Measurements from ENCODE around the gene RXRA.

RXRA gene

DNA sequence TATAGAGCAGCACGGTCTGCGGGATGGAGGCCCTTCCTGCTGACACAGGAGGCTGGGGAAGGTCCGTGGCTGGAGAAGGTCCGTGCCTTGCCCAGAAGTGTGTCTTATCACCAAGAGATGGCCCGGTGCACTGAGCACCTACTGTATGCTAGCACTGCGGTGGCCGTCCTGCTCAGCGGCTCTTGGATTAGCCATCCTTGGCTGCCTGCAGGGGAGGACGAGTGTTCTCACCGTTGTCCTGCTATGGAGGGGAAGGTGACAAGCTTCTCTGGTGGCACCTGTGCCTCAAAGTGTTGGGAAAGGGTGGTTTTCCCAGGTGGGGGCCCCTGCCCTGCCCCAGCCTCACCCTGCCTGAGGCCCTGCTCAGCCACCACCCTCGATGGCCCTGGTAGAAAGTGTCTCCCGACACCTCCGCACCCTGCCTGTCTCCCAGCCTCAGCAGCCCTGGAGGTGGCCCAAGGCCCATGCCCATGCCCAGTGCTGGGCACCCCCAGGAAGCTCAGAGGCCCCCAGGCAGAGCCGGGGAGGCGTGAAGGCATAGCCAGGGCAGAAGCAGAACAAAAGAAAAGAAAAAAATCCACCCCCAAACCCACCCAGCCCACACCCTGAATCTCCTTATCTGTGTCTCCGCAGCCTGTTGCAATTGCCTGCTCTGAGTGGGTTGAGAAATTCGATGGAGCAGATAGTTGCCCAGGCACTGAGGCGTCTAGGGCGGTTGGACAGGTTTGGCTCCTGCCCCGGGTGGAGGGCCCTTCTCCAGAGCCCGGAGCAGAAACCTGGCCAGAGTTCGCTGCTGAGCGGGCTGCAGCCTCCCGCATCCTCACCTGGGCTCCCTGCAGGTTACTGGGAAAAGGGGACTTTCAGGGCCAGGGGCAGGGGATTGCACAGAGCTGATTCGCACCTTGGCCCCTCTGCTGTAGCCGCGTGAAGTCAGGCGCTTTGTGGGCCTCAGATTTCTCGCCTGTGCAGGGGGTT lies 30.5 kb downstream of the RXRA start:
- no peak for DNase-seq

DNA sequence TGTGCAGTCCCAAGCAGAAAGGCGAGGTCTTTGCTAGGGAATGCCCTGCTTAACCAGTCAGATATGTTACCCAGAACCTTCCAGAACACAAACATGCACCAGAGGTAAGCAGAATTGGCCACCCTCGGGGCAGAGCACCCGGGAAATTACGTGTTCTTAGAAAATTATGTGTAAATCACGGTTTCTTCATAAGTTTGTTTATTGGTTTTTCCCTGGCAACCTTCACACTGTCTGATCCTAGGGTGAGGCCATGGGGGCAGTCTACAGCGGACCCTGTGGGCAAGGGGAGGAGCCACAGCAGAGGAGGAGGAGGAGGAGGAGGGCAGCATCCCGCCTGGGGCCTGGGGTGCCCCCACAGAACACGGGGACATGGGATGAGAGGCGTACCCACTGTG lies 31.4 kb downstream of the RXRA start:
- no peak for DNase-seq

DNA sequence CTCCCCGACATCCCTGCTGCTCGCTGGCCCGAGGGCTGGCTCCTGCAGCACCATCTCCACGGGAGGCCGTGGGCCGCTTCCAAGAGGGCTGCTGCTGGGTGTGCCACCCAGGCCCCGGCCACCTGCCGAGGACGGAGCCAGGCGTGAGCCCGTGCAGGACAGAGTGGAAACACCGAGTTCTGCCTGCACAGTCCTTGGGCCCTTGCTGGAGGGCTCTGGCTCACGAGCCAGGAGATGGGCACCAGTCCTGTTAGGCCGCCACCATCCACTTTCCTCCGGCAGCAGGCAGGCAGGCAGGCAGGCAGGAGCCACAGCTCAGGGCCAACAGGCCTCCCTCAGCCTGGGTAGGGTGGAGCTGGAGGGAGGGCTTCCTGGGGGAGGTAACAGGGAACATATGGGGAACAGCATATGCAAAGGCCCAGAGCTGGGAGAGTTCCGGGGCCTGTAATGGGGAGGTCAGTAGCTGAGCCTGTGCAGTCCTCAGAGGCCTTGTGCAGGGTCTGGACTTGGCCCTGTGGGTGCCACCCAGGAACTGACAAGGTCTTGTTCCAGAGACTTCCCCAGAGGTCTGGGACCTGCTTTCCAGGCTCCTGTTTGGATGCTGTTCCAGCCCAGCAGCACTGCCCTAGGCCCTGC lies 31.9 kb downstream of the RXRA start:
- DNase-seq = no peak

DNA sequence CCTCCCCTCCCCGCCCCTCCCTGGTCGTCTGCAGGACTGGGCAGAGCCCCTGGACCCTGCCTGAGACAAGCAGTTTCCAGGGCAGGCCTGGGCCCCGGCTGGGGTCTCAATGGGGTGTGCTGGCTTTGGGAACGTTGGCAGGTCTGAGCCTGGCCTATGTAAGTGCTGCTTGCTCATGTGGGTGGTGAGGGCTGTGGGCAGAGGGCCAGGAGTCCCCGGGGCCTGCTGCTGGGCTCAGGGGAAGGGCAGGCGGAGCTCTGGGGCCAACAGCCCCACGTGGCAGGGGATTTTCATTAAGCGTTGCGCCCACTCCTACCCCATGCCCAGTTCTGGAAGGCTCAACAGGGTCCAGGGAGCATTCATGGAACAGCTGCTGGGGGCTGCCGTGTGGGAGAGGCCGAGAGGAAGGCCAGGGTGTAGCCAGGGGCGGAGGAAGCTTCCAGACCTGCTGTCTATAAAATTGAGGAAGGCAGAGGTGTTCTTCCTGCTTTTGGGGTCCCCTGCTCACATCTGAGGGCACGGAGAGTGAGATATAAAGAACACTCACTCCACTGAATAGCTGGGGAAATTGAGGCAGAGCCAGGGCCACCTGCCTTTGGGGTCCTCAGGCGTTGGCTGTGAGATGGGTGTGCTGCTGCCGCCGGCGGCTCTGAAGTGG lies 32.5 kb downstream of the RXRA start:
- DNase-seq = no peak

DNA sequence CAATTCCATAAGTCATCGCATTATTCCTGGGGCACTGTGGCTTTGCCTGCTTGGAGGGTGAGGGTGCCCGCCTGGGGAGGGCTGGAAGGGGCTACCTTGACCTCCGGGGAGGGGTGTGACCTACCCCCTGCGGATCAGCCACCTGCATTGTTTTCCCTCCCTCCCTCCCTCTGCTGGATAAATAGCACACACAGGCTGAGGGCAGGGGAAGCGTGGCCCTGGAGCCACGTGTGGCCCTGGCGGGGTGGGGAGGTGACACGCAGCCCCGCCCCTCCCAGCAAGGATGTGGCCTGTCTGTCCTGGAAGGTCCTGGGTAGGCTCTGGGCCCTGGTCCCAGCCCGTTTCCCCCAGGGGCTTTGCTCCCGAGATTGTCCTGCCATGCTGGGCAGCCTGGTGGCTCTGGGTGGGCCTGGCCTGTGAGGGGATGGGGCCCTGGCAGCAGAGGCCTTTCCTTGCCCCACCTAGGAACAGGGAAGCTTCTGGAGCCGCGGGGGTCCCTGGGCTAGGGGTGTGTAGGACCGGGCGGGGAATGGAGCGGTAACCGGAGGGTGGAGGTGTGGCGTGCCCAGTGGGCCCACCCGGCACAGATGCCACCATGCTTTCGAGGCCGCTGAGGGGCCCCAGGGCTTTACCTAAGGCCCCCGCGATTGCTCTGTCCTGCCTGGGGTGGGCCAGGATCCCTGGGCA lies 33.4 kb downstream of the RXRA start:
- no peak for DNase-seq

DNA sequence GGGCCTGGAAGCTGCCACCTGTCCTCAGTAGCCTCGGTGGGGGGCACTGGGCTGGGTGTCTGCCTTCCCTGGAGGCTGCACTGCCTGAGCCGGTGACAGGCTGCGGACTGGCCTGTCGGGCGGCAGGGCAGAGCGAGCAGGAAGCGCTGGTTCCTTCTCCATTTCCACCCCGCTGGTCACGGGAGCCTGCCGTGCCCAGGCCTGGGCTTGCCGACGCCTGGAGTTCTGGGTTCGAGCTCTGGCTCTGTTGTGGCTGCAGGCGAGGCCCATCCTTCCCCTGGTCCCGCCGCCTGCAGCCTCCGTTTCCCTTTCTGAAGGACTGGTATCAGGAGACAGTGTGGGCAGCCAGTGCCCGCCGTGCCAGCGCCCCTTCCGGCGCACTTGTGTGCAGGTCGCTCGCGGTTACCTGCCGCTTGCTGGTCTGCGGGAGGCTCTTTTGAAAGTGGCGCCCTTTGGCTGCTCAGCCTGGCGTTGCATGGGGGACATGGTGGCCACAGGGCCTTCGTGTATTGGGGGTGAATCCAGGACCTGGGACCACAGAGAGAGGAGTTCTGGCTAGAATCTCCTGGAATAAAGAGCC lies 34.0 kb downstream of the RXRA start:
- no peak for DNase-seq

DNA sequence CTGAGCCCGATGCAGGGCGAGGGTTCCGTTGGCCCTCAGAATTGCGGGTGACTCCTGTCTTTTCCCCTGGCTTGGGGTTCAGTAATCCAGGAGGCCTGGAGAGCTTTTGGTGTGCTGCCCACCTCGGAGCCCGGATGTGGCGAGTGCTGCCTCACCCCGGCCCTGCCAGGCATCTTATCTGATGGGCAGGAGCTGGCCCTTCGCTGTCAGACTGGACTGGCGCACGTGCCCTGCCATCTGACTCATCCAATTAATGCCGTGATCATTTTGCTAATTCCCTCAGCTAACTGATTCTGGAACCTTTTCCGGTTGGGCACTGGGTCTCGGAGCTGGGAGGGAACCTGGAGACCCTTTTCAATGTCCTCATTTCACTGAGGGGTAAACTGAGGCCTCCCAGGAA lies 34.6 kb downstream of the RXRA start:
- no peak for DNase-seq

DNA sequence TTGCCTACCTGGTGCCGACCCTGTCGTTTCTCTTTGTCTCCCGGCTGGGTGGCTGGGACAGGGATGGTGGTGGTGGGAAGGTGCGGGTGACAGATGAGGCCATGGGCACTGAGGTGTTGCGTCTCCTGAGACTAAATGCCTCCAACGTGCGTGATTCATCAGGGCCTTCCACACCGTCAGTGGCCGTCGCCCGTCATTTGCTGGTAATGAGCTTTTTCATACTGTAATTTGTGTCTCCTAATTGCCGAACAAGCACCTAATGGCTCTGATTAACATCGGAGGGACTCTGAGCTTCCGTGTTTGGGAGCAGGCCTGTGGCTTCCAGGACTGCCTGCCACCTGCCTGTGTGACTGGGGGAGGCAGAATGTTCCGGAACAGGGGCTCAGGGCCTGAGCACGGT lies 35.2 kb downstream of the RXRA start:
- no peak for DNase-seq

DNA sequence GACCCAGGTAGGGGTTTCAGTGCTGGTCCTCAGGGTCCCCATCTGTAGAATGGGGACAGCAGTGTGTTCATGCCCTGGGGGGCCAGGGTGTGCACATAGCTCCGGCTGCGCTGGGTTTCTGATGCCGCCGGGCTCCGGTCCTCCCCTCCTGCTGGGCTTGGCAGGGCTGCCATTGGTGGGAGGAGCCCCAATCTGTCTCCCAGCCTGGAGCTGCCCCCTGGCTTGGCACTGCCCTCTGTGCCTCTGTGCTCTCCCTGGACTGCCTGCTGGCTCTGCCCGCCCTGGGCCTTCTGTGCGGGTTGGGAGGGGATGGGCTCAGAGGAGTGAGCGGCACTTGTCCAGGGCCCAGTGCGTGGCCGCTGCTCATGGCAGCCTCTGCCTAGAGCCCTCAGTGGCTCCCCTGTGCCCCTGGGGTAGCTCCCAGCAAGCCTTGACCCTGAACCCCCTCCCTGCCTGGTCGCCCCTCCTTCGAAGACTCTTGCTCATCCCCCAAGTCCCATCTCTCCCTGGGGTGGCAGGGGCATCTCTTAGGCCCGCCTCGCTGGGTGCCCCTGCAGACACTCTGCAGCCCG lies 35.7 kb downstream of the RXRA start:
- no peak for DNase-seq

DNA sequence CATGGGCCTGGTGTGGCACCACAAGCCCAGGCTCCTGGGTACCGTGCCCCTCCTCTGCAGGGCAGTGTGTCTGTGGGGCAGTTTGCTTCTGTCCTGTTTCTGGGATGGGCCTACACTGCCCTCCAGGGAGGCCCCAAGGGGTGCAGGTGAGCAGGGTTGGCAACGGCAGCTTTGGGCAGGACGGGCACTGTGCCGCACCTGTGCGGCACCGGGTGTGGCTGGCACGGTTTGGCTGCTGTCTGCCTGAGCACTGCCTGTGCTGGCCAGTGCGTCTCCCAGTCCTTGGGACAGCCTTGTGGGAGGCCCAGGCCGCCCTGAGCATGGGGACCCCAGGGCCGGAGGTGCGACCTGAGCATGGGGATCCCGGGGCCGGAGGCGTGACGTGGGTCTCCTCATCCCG lies 37.2 kb downstream of the RXRA start:
- no peak for DNase-seq

DNA sequence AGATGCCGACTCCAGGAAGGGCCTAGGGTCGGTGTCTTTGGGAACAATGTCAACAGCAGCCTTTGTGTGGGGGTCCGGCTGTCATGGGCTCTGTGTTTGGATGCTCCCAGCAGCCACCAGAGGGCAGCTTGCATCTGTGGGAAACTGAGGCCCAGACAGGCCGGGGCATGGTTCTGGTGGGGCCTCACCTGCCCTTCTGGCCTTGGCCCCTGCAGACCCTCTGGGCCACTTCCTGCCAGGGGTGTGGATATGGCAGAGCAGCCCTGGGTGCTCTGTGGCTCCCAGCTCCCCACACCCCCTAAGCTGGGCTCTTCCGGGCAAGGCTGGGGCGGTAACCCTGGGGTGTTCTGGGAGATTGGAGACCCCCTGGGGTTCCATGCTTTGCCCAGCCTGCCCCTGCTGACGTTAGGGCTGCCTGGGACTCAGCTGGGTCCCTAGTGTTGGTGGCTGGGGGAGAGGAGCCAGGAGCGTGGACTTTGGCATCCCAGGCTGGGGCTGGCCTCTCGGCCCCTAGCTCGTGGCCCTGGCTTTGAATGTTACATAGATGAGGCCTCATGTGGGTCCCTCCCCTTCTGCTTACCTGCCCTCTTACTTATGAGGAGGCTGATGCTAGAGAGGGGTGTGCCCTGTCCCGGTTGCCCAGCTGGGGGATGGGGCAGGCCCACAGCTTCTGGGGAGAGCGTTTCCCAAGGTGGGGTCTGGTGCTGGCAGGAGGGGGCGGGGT lies 38.3 kb downstream of the RXRA start:
- DNase-seq = peak; percentile 8

DNA sequence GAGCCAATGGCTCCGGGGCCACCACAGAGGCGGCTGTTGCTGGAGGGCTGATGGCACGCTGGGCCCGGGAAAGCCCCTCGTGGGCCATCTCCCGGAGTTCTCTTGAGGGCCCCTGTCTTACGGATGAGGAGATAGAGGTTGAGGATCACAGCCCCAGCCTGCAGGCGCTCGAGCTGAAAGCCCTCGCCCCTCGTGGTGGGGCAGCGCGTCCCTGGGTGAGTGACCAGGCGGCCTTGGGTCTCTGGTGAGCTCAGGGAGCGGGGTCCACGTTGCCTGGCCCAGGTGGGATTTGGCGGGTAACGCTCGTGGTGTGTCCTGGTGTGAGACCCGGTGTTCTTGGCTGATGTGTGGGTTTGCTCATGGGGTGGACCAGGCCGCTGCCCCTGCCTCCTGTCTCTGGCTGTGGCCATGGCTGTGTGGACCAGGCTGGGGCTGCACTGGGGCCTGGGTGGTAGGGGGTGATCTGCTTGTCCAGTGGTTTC lies 38.9 kb downstream of the RXRA start:
- no peak for DNase-seq

DNA sequence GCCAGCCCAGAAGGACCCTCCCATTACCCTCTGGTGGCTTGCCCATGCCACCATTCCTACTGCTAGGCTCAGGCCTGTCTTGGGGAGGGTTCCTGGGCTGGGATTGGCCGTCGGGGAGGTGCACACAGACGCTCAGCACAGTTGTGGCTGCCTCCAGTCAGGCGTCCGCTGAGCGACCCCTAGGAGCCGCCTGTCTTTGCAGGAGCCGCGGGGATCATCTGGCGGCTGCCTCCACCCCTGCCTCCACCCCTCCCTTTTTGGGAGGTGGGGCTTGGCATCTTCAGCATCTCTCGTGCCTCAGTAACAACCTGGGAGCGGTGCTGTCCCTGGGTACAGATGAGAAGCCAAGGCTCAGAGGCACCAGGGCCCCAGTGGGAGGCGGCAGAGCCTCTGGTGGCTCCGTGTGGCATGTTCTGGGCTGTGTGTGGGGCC lies 39.6 kb downstream of the RXRA start:
- no peak for DNase-seq

DNA sequence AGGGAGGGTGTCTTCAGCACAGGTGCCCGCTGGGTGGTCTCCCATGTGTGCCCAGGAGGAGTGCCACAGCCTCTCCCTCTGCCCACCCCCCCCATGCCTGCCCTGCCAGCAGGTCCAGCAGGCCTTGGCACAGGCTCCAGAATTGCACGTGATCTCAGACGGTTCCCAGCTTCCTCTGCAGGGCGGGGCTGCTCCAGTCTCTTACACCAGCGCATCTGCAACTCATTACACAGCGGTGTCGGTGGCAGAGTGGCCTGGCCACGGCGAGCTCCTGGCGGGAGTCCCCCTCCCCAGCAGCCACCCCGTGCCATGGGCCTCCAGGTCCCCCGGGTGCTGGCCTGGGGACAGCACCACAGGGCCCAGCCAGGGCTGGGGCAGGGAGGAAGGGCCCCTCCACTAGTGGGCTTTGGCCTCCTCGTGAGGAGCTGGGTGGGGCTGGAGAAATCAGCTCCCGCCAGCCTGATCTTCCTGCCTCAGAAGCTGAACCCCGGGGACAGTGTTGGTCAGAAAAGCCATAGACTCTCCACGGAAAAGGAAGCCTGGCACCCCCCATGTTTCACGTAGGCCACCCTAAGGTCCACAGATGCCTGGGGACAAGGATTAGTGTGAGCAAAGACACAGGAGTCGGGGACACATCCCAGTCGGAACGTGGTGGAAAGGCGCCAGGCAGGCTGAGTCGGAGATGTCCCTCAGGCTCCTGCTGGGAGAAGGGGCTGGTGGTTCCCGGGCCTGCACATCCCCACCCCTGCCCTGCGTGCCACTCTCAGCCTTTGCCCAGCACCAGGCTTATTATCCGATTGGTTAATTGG lies 40.2 kb downstream of the RXRA start:
- no peak for DNase-seq

DNA sequence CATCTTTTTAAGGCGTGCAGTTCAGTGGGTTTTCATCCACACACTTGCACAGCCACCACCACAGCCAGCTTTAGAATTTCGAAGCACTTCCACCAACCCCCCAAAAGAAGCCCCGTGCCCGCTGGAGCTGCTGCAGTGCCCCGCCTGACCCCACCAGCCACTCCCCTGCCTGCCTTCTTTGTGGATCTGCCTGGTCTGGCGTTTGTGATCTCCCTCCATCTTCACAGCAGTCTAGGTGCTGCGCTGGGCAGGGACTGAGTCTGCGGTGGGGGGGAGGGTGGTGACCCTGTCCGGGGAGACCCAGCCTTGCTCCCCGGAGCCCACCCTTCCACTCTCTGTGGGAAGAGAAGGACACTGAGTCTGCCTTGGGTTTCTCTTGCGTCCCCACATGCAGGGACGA lies 40.8 kb downstream of the RXRA start:
- no peak for DNase-seq

DNA sequence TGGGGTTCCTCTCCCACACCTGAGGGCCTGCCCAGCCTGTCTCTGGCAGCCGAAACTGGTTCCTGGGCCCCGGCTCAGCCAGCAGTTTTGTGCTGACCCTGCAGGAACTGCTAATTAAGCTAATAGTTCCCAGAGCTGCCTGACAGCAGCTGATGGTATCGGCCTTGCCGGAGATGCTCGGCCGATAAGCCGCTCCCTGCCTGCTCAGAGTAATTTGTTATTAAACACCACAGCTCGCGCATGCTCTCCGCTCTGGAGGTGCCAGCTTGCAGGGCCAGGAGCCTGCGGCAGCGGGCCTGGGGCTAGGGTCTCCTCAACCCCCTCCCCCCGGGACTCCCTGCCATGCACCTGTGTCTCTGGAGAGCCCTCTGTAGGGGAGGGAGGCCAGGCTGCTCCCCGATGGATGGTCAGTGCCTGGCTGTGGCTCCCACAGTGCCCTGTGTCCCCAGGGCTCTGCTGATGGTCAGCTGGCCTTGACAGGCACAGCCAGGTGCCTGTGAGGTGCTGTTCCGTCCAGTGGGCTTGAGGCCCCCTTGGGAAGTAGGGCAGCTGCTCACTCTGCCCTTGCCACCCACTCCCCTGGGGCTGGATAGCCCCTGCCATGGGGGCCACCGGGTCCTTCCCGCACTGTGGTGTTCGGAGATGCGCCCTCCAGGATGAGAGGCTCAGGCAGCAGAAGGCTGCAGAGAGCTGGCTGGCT lies 41.7 kb downstream of the RXRA start:
- no peak for DNase-seq

DNA sequence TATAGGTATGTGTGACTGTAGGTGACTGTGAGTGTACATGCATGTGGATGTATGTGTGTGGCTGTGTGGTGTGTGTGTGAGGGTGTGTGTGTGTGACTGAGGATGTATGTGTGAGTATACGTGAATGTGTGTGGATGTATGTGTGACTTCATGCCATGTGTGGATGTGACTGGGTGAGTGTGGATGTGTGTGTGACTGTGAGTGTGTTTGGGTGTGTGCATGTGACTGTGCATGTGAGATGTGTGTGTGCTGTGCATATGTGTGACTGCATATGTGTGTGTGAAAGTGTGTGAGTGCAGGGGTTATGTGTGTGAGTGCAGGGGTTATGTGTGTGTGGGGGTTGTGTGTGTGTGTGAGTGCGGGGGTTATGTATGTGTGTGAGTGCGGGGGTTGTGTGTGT lies 42.3 kb downstream of the RXRA start:
- DNase-seq = no peak

DNA sequence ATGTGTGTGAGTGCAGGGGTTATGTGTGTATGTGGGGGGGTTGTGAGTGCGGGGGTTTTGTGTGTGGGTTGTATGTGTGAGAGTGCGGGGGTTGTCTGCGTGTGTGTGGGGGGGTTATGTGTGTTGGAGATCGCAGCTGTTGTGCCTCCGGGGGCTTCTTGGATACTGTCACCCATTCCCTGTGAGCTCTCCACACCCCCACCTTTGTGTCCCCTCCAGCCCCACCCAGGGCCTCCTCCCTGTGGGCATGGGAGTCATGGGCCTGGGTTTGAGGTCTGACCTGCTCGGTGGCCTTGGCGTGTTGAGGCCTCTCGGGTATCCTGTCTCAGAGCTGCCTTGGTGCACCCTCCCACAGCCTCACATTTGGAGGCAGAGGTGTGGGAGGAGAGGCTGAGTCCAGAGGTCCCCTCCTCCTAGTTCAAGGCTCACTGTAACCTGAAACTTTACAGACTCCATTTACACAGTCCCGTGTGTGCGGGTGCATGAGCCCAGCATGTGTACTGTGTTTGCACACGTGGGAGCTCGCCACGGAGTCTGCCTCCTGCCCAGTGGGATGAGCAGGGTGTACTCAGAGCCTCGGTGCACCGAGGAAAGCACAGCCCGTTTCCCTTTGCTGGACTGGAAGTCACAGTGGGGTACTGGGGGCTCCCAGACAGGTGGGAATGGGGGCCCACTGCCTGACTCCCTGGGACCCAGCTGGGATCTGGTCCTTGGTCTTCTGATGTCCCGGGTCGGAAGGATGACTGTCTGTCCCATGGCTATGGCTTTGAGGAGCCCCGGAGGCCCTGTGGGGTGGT lies 43.4 kb downstream of the RXRA start:
- no peak for DNase-seq

DNA sequence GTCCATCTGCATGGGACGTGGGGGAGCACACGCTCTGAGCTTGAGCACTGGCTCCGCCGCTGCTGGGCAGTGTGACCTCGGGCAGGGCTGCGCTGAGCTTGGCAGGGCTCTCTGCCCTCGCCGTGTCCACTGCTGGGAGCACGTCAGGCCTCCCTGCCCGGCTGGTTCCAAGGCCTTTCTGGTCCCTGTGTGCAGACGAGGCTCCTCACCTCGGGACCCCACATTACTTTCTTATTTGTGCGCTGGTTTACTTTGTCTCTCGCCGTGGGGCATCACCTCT lies 43.9 kb downstream of the RXRA start:
- DNase-seq = no peak

DNA sequence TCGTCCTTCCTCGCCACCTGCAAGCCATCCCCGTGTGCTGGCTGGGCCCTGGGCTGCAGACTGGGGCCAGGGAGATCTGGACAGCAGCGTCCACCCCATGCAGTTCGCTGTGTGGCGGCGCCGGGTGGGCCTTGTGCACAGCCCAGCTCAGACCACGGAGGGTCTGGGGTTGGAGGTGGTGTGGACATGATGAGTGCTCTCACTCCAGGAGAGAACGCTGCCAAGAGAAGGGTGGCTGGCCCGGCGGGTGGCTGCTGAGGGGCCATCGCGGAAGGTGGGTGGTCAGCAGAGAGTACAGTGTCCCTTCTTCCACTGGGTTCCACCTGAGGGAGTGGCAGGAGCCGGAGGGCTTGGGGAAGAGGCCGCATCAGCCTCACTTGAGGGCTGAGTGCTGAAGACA lies 44.4 kb downstream of the RXRA start:
- no peak for DNase-seq

Data from activated naive CD4-positive, alpha-beta T cell treated with Interleukin-2 at 50 U/mL for 16 hours (primary cell).